IgD-negative memory B cell (primary cell): ENCODE results near the gene TAS1R1. TPM values are rescaled to one million over a fixed set of nuclear protein-coding genes. Genes with fewer than 3 reads are reported as not detected.
A peak's percentile ranks its signal among the peaks of the same experiment; 100 is the strongest.

Experiments used
- H3K27ac Mint-ChIP-seq, 3 donors: one replicate each; pipeline ENCODE4 v1.8.0; 2020 to 2022; ENCODE audit warnings: mild to moderate bottlenecking in 3 of 3, mixed read lengths in 3 of 3, moderate library complexity in 1 of 3
- H3K27me3 Mint-ChIP-seq: one replicate; pipeline ENCODE4 v1.8.0; 2021; ENCODE audit warnings: mixed read lengths
- H3K36me3 Mint-ChIP-seq: one replicate; pipeline ENCODE4 v1.8.0; 2020; ENCODE audit warnings: mild to moderate bottlenecking, mixed read lengths
- H3K4me1 Mint-ChIP-seq, 3 donors: one replicate each; pipeline ENCODE4 v1.8.0; 2020 to 2022; ENCODE audit warnings: mixed read lengths in 3 of 3, mild to moderate bottlenecking in 1 of 3
- H3K4me3 Mint-ChIP-seq, 4 donors: one replicate each; pipeline ENCODE4 v1.8.0; 2020 to 2022; ENCODE audit warnings: mild to moderate bottlenecking in 4 of 4, mixed read lengths in 4 of 4, moderate library complexity in 3 of 4
- H3K9me3 Mint-ChIP-seq, 3 donors: one replicate each; pipeline ENCODE4 v1.8.0; 2020 to 2021; ENCODE audit warnings: mixed read lengths in 3 of 3, mild to moderate bottlenecking in 1 of 3
- polyA plus RNA-seq: library from polyadenylated mRNA; unstranded; fragments of 300-500 nt; fragmentation: Illumina TruSeq; gene quantifications from one replicate; pipeline ENCODE4 v1.2.3, GENCODE V29; 2021

The TAS1R1 gene
- polyA plus RNA-seq, 1 donor from 2014 or later = not detected

DNA sequence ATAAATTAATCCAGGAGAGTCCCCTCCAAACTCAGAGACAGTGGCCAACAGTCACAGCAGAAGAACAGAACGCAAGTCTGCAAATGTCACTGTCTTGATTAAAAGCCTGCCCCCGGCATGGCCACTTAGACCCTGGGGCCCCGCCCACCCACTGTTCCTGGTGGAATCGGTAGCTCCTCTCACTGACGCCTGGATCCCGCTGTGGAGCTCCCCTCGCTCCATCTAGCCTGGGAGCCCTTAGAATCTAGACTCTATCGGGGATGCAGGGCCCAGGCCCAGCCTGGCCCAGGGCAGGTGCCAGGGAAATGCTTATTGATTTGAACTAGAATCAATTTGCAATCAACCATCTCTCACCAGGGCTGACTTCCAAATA lies 42.2 kb upstream of the TAS1R1 start:
- Mint-ChIP-seq H3K36me3 (no peaks in the 10 kb centered on the region), H3K27me3 (peaks cover 4% of the 10 kb centered on the region), H3K9me3 (no peaks in the 10 kb centered on the region), H3K4me3 (no peak overlapping the region), H3K27ac (no peak overlapping the region), H3K4me1 (peaks cover 0 to 1% (median 0%) of the 10 kb centered on the region in 3 donors)

- Mint-ChIP-seq H3K4me3 (no peak overlapping the region), H3K9me3 (no peaks in the 10 kb centered on the region), H3K4me1 (peaks cover 0 to 1% (median 0%) of the 10 kb centered on the region in 3 donors), H3K36me3 (no peaks in the 10 kb centered on the region), H3K27ac (no peak overlapping the region), H3K27me3 (peaks cover 4% of the 10 kb centered on the region)
Observed at GRCh38 chr1:6513320-6513801, 41.7 kb upstream of the TAS1R1 start.

DNA sequence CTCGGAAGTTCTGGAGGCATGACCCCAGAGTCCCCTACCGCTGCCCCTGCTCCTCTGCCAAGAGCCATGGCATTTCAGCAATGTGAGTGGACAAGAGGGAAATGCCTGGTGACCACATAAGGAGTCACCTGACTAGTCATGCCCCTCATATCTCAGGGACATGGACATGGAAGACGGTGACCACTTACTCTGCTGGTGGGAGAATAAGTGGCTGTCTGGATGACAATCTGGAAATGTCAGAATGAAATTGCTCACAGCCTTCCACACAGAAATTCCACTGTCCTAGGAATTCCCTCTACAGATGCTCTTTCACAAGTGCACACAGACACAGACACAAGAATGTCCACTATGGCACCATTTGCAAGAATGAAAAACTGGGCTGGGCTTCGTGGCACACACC lies 39.3 kb upstream of the TAS1R1 start:
- no peaks in the 10 kb centered on the region for H3K9me3 Mint-ChIP-seq
- no peaks in the 10 kb centered on the region for H3K4me1 Mint-ChIP-seq
- no peaks in the 10 kb centered on the region for H3K27me3 Mint-ChIP-seq
- H3K27ac Mint-ChIP-seq = no peak overlapping the region
- no peak overlapping the region for H3K4me3 Mint-ChIP-seq
- no peaks in the 10 kb centered on the region for H3K36me3 Mint-ChIP-seq

GRCh38 chr1:6517435-6517851 lies 37.7 kb upstream of the TAS1R1 start:
- H3K4me1 Mint-ChIP-seq = no peaks in the 10 kb centered on the region
- H3K27me3 Mint-ChIP-seq = no peaks in the 10 kb centered on the region
- H3K36me3 Mint-ChIP-seq = peaks cover 2% of the 10 kb centered on the region
- H3K9me3 Mint-ChIP-seq = no peaks in the 10 kb centered on the region
- peak overlapping the region in 1 of 4 donors; percentile 47 for H3K4me3 Mint-ChIP-seq
- no peak overlapping the region for H3K27ac Mint-ChIP-seq

DNA sequence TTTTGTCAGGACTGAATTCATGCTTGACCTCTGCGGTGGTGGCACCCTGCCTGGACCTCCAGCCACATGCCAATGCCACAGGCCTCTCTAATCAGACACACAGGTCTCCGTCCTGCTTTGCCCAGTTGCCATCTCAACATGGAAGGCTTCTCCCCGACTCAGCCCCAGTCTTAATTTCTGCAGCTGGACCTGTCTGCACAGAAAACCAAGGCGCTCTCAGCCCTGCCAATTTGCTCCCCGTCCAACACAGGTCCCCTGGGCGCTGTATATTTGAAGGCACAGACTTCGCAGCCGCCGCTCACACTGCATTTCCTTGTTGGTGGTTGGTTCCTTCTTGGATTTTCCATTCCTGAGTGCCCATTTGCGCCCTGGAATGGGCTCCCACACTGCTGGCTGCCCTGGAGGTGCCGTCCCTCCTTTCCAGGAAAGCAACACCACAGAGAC lies 35.6 kb upstream of the TAS1R1 start:
- Mint-ChIP-seq H3K36me3 (peaks cover 4% of the 10 kb centered on the region), H3K9me3 (no peaks in the 10 kb centered on the region), H3K4me1 (no peaks in the 10 kb centered on the region), H3K27me3 (no peaks in the 10 kb centered on the region), H3K27ac (no peak overlapping the region), H3K4me3 (peak overlapping the region in 1 of 4 donors; percentile 58)

DNA sequence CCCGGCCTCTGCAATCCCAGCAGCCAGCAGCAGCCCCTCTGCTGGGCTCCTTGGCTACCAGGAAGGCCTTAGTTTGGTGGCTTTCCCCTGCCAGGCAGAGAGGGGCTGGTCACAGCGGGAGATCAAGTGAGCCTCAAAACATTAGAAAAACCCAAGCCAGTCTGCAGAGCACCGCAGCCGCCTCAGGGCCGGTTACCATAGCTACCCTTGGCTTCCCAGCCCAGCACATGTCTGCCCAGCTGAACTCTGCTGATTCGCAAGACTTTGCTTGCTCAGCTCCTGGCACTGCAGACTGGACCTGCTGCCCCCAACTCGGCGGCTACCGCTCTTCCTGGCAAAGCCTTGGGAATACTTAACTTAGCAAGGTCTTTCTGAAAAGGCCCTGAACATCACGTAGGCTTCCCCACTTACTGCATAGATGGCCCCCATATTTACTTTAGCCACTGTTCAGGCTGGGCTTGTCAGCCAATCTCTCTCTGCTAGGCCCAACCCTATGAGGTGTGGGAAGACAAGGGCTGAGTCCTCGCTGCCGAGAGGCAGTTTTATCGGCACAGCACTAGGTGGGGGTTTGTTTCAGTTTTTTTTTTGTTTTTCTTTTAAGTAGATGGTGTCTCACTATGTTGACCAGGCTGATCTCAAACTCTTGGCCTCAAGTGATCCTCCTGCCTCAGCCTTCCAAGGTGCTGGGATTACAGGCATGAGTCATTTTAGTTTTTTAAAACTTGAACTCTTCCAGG lies 35.0 kb upstream of the TAS1R1 start:
- no peaks in the 10 kb centered on the region for H3K4me1 Mint-ChIP-seq
- no peak overlapping the region for H3K4me3 Mint-ChIP-seq
- no peaks in the 10 kb centered on the region for H3K9me3 Mint-ChIP-seq
- no peaks in the 10 kb centered on the region for H3K27me3 Mint-ChIP-seq
- no peak overlapping the region for H3K27ac Mint-ChIP-seq
- H3K36me3 Mint-ChIP-seq = peaks cover 4% of the 10 kb centered on the region

DNA sequence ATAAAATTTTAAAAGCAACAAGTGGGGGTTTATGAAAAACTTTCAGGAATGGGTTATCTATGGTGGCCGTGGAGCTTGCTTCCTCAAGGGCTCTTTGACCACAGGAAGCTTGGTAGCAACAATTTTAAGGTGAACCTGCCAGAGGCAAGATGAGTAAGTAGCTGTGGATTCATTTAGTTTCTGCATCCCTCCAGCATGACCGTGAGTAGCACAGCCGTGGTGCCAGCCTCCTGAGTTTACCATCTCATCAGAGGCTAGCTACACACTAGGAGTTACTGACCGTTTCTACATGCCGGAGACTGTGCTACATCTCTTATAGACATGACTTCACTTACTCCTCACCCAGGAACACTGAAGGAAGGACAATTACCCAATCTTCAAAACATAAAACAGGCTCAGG lies 33.6 kb upstream of the TAS1R1 start:
- Mint-ChIP-seq H3K27me3 (no peaks in the 10 kb centered on the region), H3K27ac (peak overlapping the region in 1 of 3 donors; percentile 74)

GRCh38 chr1:6523566-6523965 lies 31.5 kb upstream of the TAS1R1 start:
- Mint-ChIP-seq H3K27me3 (no peaks in the 10 kb centered on the region), H3K36me3 (peaks cover 7% of the 10 kb centered on the region), H3K27ac (peak overlapping the region in 1 of 3 donors; percentile 50), H3K9me3 (no peaks in the 10 kb centered on the region), H3K4me3 (peak overlapping the region in 1 of 4 donors; percentile 1), H3K4me1 (no peaks in the 10 kb centered on the region)

More for the DNA sequence above, 33.6 kb upstream of the TAS1R1 start:
- Mint-ChIP-seq H3K4me3 (no peak overlapping the region), H3K36me3 (peaks cover 4% of the 10 kb centered on the region), H3K4me1 (no peaks in the 10 kb centered on the region), H3K9me3 (no peaks in the 10 kb centered on the region)

DNA sequence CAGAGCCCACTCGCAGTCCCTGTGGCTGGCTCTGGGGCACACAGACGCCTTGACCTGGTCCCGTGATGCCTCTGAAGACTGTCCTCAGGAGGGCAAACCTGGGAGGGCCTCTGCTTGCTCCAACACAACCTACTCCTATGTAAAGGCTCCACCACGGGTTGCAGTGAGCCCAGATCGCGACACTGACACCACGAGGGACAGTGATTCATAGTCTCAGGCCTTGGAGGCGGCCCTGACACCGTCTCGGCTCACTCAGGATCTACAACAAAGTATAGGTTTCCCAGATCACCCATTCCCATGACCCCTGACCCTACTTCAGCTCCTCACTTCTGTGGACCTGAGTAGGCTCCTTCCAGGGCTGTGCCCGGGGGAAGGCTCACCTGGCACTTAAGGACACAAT lies 28.8 kb upstream of the TAS1R1 start:
- H3K4me3 Mint-ChIP-seq = peak overlapping the region in 1 of 4 donors; percentile 45
- no peak overlapping the region for H3K27ac Mint-ChIP-seq
- no peaks in the 10 kb centered on the region for H3K9me3 Mint-ChIP-seq
- peaks cover 5% of the 10 kb centered on the region for H3K36me3 Mint-ChIP-seq
- no peaks in the 10 kb centered on the region for H3K4me1 Mint-ChIP-seq
- H3K27me3 Mint-ChIP-seq = no peaks in the 10 kb centered on the region

- H3K36me3 Mint-ChIP-seq = peaks cover 9% of the 10 kb centered on the region
- no peaks in the 10 kb centered on the region for H3K9me3 Mint-ChIP-seq
- no peak overlapping the region for H3K4me3 Mint-ChIP-seq
- H3K4me1 Mint-ChIP-seq = peaks cover 0 to 2% (median 0%) of the 10 kb centered on the region in 3 donors
- H3K27ac Mint-ChIP-seq = no peak overlapping the region
- H3K27me3 Mint-ChIP-seq = no peaks in the 10 kb centered on the region
Observed at GRCh38 chr1:6528492-6528891, 26.6 kb upstream of the TAS1R1 start.

DNA sequence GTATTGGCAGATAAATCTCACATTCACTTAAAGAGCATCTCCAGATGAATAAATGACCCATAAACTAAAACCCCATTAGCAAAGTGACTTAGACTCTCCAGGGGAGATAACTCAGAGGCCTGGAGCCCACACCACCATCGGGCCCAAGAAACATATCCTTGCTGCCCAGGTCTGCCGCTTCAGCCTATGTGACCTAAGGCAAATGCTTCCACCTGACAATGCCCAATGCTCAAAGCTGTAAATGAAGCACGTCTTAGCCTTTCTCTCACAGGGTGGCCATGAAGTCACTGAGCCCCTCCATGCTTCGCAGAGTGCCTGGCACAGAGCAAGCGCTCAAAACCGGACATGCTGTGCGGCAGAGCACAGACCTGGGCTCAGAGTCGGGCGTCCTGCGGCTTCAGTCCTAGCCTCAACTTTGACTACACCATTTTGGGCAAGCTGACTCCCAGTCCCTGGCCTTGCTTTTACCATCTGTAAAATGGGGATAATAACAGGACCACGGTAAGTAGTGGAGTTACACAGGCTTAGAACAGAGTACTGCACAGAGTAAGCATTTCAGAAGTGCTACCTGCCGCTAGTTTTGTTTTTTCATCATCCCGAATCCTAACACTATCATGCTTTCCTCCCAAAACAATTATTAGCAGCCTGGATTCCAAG lies 24.5 kb upstream of the TAS1R1 start:
- peaks cover 9% of the 10 kb centered on the region for H3K36me3 Mint-ChIP-seq
- no peaks in the 10 kb centered on the region for H3K9me3 Mint-ChIP-seq
- H3K27ac Mint-ChIP-seq = no peak overlapping the region
- H3K4me3 Mint-ChIP-seq = no peak overlapping the region
- H3K27me3 Mint-ChIP-seq = no peaks in the 10 kb centered on the region
- peaks cover 0 to 4% (median 0%) of the 10 kb centered on the region in 3 donors for H3K4me1 Mint-ChIP-seq

DNA sequence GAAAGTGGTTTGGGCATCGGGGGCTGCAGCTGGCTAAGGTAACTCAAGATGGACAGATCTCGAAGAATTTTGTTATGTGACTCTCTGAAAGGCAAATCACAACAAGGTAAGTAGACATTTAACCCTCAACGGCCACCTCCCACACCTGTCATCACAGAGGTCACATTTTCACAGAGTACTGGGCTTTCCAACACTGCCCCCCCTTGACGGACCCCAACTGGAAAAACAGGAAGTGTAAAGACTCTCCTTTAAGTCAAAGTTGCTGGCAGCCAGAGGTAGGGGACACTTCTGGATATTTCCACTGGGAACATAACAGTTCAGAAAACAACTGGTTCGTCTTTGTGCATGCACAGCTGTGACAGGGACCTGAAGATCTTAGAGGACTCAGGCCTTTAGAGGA lies 23.1 kb upstream of the TAS1R1 start:
- Mint-ChIP-seq H3K36me3 (peaks cover 9% of the 10 kb centered on the region), H3K27ac (no peak overlapping the region)

DNA sequence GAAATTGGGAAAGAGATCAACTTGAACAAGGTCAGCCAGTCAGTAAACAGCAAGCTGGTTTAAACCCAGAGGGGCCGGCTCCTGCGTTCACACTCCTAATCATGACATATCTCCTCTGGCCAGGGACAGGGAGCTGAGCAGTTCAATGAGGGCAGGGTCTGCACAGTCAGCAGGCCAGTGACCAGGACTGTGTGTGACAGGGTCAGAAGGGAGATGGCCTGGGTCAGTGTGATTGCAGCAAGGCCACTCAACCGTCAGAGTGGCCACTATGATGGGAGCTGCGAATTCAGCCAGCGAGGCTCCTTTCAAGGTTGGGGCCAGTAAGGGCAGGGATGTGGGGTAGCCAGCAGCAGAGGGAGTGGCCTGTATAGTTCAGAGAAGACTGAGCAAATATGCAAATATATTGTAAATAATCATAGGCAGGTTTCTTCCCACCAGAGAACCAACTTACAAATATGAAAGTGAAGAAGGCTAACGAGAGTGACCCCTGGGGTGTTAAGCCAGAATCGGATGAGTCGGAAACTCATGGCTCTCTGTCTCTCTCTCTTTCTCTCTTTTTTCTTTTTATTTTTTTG lies 20.8 kb upstream of the TAS1R1 start:
- Mint-ChIP-seq H3K27me3 (no peaks in the 10 kb centered on the region), H3K9me3 (no peaks in the 10 kb centered on the region), H3K36me3 (peaks cover 6% of the 10 kb centered on the region), H3K27ac (no peak overlapping the region), H3K4me1 (peaks cover 0 to 7% (median 0%) of the 10 kb centered on the region in 3 donors), H3K4me3 (no peak overlapping the region)

More for the DNA sequence above, 23.1 kb upstream of the TAS1R1 start:
- Mint-ChIP-seq H3K27me3 (no peaks in the 10 kb centered on the region), H3K9me3 (no peaks in the 10 kb centered on the region), H3K4me1 (peaks cover 0 to 4% (median 0%) of the 10 kb centered on the region in 3 donors), H3K4me3 (no peak overlapping the region)

DNA sequence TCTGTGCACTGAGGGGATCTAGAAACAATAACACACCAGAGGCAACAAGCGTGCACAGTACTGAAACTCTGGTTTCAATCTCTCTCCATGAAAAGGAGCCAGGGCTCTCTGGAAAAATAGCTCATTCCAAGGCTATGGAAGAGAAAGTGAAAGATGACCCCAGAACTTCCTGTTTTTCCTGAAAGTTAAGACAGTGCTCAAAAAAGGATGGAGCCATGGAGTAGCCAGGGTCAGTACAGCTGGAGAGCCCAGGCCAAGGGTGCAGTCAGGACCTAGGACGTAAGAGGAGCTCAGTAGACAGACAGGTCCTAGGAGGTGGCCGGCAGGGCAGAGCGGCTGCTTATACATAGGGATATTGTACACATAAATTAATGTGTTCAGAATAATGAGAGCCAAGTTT lies 19.9 kb upstream of the TAS1R1 start:
- Mint-ChIP-seq H3K9me3 (no peaks in the 10 kb centered on the region), H3K27ac (no peak overlapping the region), H3K27me3 (no peaks in the 10 kb centered on the region), H3K4me3 (no peak overlapping the region), H3K36me3 (peaks cover 8% of the 10 kb centered on the region), H3K4me1 (peaks cover 0 to 8% (median 2%) of the 10 kb centered on the region in 3 donors)

- Mint-ChIP-seq H3K27me3 (no peaks in the 10 kb centered on the region), H3K4me3 (no peak overlapping the region), H3K4me1 (peaks cover 0 to 8% (median 2%) of the 10 kb centered on the region in 3 donors), H3K27ac (no peak overlapping the region), H3K9me3 (no peaks in the 10 kb centered on the region), H3K36me3 (peaks cover 10% of the 10 kb centered on the region)
Observed at GRCh38 chr1:6536291-6536690, 18.8 kb upstream of the TAS1R1 start.
